ENCODE measurements around the gene DSCAML1.

GRCh38 chr11:117780456-117780855, 16.6 kb downstream of the DSCAML1 start:
- TF ChIP-seq POLR2A (IDR thresholded peaks at IDR 0.05) (no peak), CTCF (IDR thresholded peaks at IDR 0.05) (no peak), POLR2AphosphoS5 (IDR thresholded peaks at IDR 0.05) (no peak), EP300 (IDR thresholded peaks at IDR 0.05) (no peak)

Measured in upper lobe of left lung (tissue), 4 donors.